Measurements from ENCODE around the gene SYCP3. TPM values are rescaled to one million over a fixed set of nuclear protein-coding genes. Genes with fewer than 3 reads are reported as not detected.

SYCP3 gene
- not detected in 2 replicates for total RNA-seq

GRCh38 chr12:101738920-101739665 is at the start of gene SYCP3:
Gene SYCP3 (minus strand): TSS chr12:101739462. CDS start chr12:101737935, 1,527 bp downstream.

DNA sequence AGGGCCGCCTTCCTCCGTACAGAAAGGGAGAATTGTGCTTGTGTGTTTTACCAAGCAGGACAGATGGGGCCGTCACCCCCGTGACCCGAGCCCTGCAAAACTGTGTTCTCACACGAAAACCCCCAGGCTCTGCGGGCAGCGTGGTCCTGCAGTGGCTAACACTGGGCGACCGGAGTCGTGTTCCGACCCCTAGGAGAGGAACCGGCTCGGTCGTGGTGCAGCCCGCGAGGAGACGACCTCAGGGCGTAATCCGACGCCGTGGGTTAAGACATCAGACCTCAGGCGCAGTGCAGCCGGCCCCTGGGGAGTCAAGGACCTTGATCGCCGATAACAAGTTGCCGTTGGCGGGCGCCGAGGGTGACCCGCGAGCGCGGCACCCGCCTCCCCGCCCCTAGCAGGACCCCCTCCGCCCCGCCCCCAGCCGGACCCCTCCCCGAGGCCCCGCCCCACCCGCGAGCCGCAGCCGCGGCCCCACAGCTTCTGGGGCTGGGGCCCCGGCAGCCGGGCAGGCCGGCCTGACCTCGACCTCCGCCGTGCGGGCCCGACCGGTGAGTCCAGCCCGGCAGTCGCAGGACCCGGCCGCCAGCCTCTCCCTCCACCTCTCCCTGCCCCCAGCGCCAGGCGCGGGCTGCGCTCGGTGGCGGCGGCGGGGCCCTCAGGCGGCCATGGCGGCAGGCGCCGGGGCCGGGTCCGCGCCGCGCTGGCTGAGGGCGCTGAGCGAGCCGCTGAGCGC is 41.9 kb downstream of the SYCP3 start, which contains the start of gene CHPT1:
TSS of gene CHPT1 (plus strand) at position 444 of the 733 bp plus-strand sequence. CDS start at position 666, 222 bp downstream.

Other genes with a start within 250 kb of the SYCP3 start
- gene MYBPC1, start 144.5 kb downstream of the SYCP3 start, total RNA-seq: not detected in 2 replicates
- 13.5 and 24.6 TPM in 2 replicates for gene CHPT1, start 41.8 kb downstream of the SYCP3 start, total RNA-seq
- 8.8 and 9.9 TPM in 2 replicates for gene GNPTAB, start 91.5 kb upstream of the SYCP3 start, total RNA-seq
- gene DRAM1, start 138.1 kb upstream of the SYCP3 start, total RNA-seq: 4.9 and 12.2 TPM in 2 replicates

Data from cardiac atrium fibroblast (primary cell).